GM12878 (cell line): ENCODE data around the gene TMEM94. TPM values are rescaled to one million over a fixed set of nuclear protein-coding genes. Genes with fewer than 3 reads are reported as not detected.

Experiments
- ATAC-seq: fragments of 200-7000 bp; cut with Tn5 transposase; 3 replicates; pipeline ENCODE4 v1.9.1; 2020; ENCODE audit warnings: mild to moderate bottlenecking, moderate library complexity
- BruUV-seq: library from RNA; stranded (reverse); fragments of 400-500 nt; replicated peaks from 2 replicates; lab custom pipeline; 2021; lab: Mats Ljungman, UMichigan
- CTCF ChIA-PET: fragments of 300-600 bp; sonication (Branson Sonifier 250); formaldehyde crosslinking; extraction: SDS; loops from one replicate; lab custom pipeline; 2021; ENCODE audit warnings: inconsistent platforms; lab: Yijun Ruan, JAX
- POLR2A ChIA-PET: fragments of 350-600 bp; formaldehyde crosslinking; extraction: SDS; loops from one replicate; lab custom pipeline; 2021; ENCODE audit warnings: inconsistent platforms; lab: Charles Lee
- RAD21 ChIA-PET: fragments of 300-600 bp; sonication (Branson Sonifier 250); formaldehyde crosslinking; loops from one replicate; lab custom pipeline; 2023; ENCODE audit warnings: antibody characterized with exemption; ENCODE audit not compliant: unreplicated experiment; lab: Charles Lee
- SMC1A ChIA-PET: fragments of 300-600 bp; sonication (Branson Sonifier 250); formaldehyde crosslinking; loops from one replicate; lab custom pipeline; 2023; ENCODE audit not compliant: unreplicated experiment, uncharacterized antibody; lab: Charles Lee
- DNase-seq: peaks from one replicate; pipeline ENCODE4 v3.0.0-alpha.2; 2011; ENCODE audit warnings: low read depth, low spot score
- FAIRE-seq: peaks from 3 replicates; lab custom pipeline; 2011; peaks lifted over from hg19 to GRCh38; lab: Jason Lieb, UNC
- H2AFZ ChIP-seq: 2 replicates; pipeline ENCODE4 v1.6.0; 2011; ENCODE audit warnings: low read depth, low read length, control low read depth; ENCODE audit not compliant: control insufficient read depth
- H3K27ac ChIP-seq: 2 replicates; pipeline ENCODE4 v1.5.1; 2011; ENCODE audit warnings: control low read depth; ENCODE audit not compliant: control insufficient read depth, insufficient read depth
- H3K27me3 ChIP-seq, 2 experiments: replicated peaks in 1 of 2; 2 replicates each; pipeline versions ENCODE4 v1.6.0 to v1.6.1; 2011; ENCODE audit warnings: low read length in 1 of 2; ENCODE audit not compliant: control insufficient read depth in 2 of 2, insufficient read depth in 2 of 2
- H3K36me3 ChIP-seq, 2 experiments: 2 replicates each; pipeline ENCODE4 v1.5.1; 2011; ENCODE audit warnings: low read length in 1 of 2; ENCODE audit not compliant: control insufficient read depth in 2 of 2, insufficient read depth in 2 of 2
- H3K4me1 ChIP-seq: 2 replicates; pipeline ENCODE4 v1.6.1; 2011; ENCODE audit warnings: mild to moderate bottlenecking, low read length, moderate library complexity, mixed read lengths; ENCODE audit not compliant: control insufficient read depth, insufficient read depth
- H3K4me2 ChIP-seq: 2 replicates; pipeline ENCODE4 v1.6.0; 2011; ENCODE audit warnings: control low read depth; ENCODE audit not compliant: control insufficient read depth, insufficient read depth
- H3K4me3 ChIP-seq: fragments of 200-600 bp; sonication (generic); 2 replicates; pipeline ENCODE4 v1.5.1; 2016
- H3K79me2 ChIP-seq: 2 replicates; pipeline ENCODE4 v1.6.0; 2011; ENCODE audit warnings: low read length; ENCODE audit not compliant: control insufficient read depth, insufficient read depth
- H3K9ac ChIP-seq: 2 replicates; pipeline ENCODE4 v1.8.0; 2011; ENCODE audit warnings: low read length, control low read depth, mixed read lengths; ENCODE audit not compliant: control insufficient read depth, insufficient read depth
- H3K9me3 ChIP-seq: replicated peaks from 3 replicates; pipeline ENCODE4 v1.5.1; 2011; ENCODE audit warnings: mild to moderate bottlenecking, low read length; ENCODE audit not compliant: control insufficient read depth, insufficient read depth
- H4K20me1 ChIP-seq: 2 replicates; pipeline ENCODE4 v1.6.0; 2011; ENCODE audit not compliant: control insufficient read depth, insufficient read depth
- BCL11A ChIP-seq: IDR thresholded peaks from 2 replicates; pipeline ENCODE4 v1.6.1; 2011; ENCODE audit warnings: low read depth, low read length
- BMI1 ChIP-seq: fragments of 450-650 bp; IDR thresholded peaks from 2 replicates; pipeline ENCODE4 v1.6.1; 2016; ENCODE audit warnings: mild to moderate bottlenecking, moderate library complexity, borderline replicate concordance
- EZH2 ChIP-seq: IDR thresholded peaks from 2 replicates; pipeline ENCODE4 v1.6.1; 2012; ENCODE audit warnings: low read depth, mild to moderate bottlenecking, control low read depth, inconsistent platforms, low read length, borderline replicate concordance; ENCODE audit not compliant: control insufficient read depth
- HCFC1 ChIP-seq: fragments of 150-350 bp; IDR thresholded peaks from 2 replicates; pipeline ENCODE4 v1.6.1; 2014; ENCODE audit warnings: low read length
- JUND ChIP-seq: IDR thresholded peaks from 2 replicates; pipeline ENCODE4 v1.6.1; 2012; ENCODE audit warnings: low read depth, mild to moderate bottlenecking, low read length, improper control_type of control experiment, moderate library complexity
- NR2C2 ChIP-seq: IDR thresholded peaks from 2 replicates; pipeline ENCODE4 v1.6.1; 2011; ENCODE audit warnings: borderline replicate concordance, low read depth; ENCODE audit not compliant: control insufficient read depth, insufficient read length
- POLR2A ChIP-seq: IDR thresholded peaks from 2 replicates; pipeline ENCODE4 v1.6.1; 2011; ENCODE audit warnings: low read depth, mild to moderate bottlenecking, low read length
- RAD21 ChIP-seq: IDR thresholded peaks from 2 replicates; pipeline ENCODE4 v1.6.1; 2011; ENCODE audit warnings: mild to moderate bottlenecking, low read depth, low read length, moderate library complexity; ENCODE audit not compliant: insufficient read depth
- RFX5 ChIP-seq: IDR thresholded peaks from 2 replicates; pipeline ENCODE4 v1.6.1; 2011; ENCODE audit warnings: low read depth, low read length, improper control_type of control experiment
- SUPT20H ChIP-seq: IDR thresholded peaks from 2 replicates; pipeline ENCODE4 v1.6.1; 2011; ENCODE audit warnings: low read depth, mild to moderate bottlenecking, low read length, moderate library complexity, borderline replicate concordance; ENCODE audit not compliant: control insufficient read depth
- TCF3 ChIP-seq: IDR thresholded peaks from 2 replicates; pipeline ENCODE4 v1.6.1; 2012; ENCODE audit warnings: low read depth, mild to moderate bottlenecking, low read length, borderline replicate concordance; ENCODE audit not compliant: insufficient read depth
- TCF7 ChIP-seq: IDR thresholded peaks from 2 replicates; pipeline ENCODE4 v1.6.1; 2014; ENCODE audit warnings: antibody characterized with exemption, borderline replicate concordance
- YY1 ChIP-seq: IDR thresholded peaks from 2 replicates; pipeline ENCODE4 v1.6.1; 2011; ENCODE audit warnings: low read depth, mild to moderate bottlenecking, low read length
- ZBTB40 ChIP-seq: fragments of 450-650 bp; IDR thresholded peaks from 2 replicates; pipeline ENCODE4 v1.6.1; 2016; ENCODE audit warnings: mild to moderate bottlenecking, moderate library complexity, borderline replicate concordance
- ZNF217 ChIP-seq: fragments of 450-650 bp; IDR thresholded peaks from 2 replicates; pipeline ENCODE4 v1.6.1; 2017; ENCODE audit warnings: antibody characterized with exemption, mild to moderate bottlenecking
- WGBS: methylation state at CpG from one replicate; pipeline ENCODE4 v1.1.6; 2016; ENCODE audit warnings: low lambda C conversion rate; ENCODE audit not compliant: insufficient replicate concordance, insufficient coverage; ENCODE audit errors: missing lambda C conversion rate; 5-methylcytosine and 5-hydroxymethylcytosine counted together
- in situ Hi-C: fragments of 300-500 bp; cut with MboI; formaldehyde crosslinking; loops from 9 replicates; pipeline ENCODE4 v1.14.3; 2018; ENCODE audit warnings: mixed read lengths
- intact Hi-C: fragments of 100-400 bp; cut with micrococcal nuclease; formaldehyde crosslinking; loops from one replicate; pipeline ENCODE4 v1.14.2; 2022; ENCODE audit not compliant: unreplicated experiment
- polyA plus RNA-seq, 11 experiments: library from polyadenylated mRNA; depleted of rRNA in 4 of 11; unstranded in 6 of 11; stranded (reverse) in 5 of 11; fragments of >200 nt; fragmentation: Nextera tagmentation in 4 of 11; fragmentation: Illumina TruSeq in 1 of 11; extraction: Ambion mirVana in 4 of 11; extraction: Trizol in 1 of 11; gene quantifications; 1 replicate in 1 of 11; 2 replicates in 10 of 11; pipeline versions ENCODE4 v1.2.1 to v1.2.3, GENCODE V29; 2011 to 2016; ENCODE audit warnings: inconsistent platforms in 2 of 11, missing spikeins in 2 of 11, low read depth in 1 of 11
- total RNA-seq, 4 experiments: library from RNA; depleted of rRNA in 3 of 4; stranded (reverse); fragments of >200 nt in 3 of 4; fragmentation: Illumina TruSeq in 1 of 4; extraction: Trizol in 1 of 4; gene quantifications; 2 replicates each; pipeline versions ENCODE4 v1.2.1 to v1.2.3, GENCODE V29; 2013 to 2021
- TF ChIP-seq, protein P1 (sequence below): IDR thresholded peaks from 2 replicates; pipeline ENCODE4 v1.6.1; 2011; ENCODE audit warnings: mild to moderate bottlenecking, low read depth, low read length, moderate library complexity; ENCODE audit not compliant: insufficient replicate concordance

The TMEM94 gene
- total and polyA plus RNA-seq, 10 of the 15 experiments (the other 5 are each of a cell fraction or from before 2014, with no cell fraction given), result 0.31 to 70.7 (median 24.4) TPM

- no peaks in the 10 kb centered on the region for H3K9me3 ChIP-seq
- peaks cover 4 to 9% of the 10 kb centered on the region in 2 experiments; a peak in 3 of 4 replicates for H3K36me3 ChIP-seq
- intact Hi-C loops, result no loop called here
- H3K4me3 ChIP-seq, result no peak overlapping the region
- TF ChIP-seq JUND (no peak), HCFC1 (no peak), ZNF217 (no peak), SUPT20H (no peak), BCL11A (no peak), POLR2A (no peak), ZBTB40 (no peak), RFX5 (no peak), YY1 (no peak), TCF7 (no peak), EZH2 (no peak), TCF3 (no peak), RAD21 (no peak), BMI1 (no peak), NR2C2 (no peak)
- TF ChIP-seq, protein P1, sequence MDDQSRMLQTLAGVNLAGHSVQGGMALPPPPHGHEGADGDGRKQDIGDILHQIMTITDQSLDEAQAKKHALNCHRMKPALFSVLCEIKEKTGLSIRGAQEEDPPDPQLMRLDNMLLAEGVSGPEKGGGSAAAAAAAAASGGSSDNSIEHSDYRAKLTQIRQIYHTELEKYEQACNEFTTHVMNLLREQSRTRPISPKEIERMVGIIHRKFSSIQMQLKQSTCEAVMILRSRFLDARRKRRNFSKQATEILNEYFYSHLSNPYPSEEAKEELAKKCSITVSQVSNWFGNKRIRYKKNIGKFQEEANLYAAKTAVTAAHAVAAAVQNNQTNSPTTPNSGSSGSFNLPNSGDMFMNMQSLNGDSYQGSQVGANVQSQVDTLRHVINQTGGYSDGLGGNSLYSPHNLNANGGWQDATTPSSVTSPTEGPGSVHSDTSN, result no peak
- ChIA-PET CTCF (interaction anchor here (0.7 kb wide), 1 partner anchor 12 kb away, joined by 3 read pairs; no protein-coding TSS in a partner anchor), RAD21 (no interaction called here), POLR2A (no interaction called here), SMC1A (no interaction called here)
- DNase-seq (no peak), ATAC-seq (no peak), FAIRE-seq (no peak)
- in situ Hi-C loops, result no loop called here
- WGBS, result 89% methylated on average over 8 of the region's 8 CpGs
- no peaks in the 10 kb centered on the region for H3K27me3 ChIP-seq
- H3K4me1 ChIP-seq, result no peaks in the 10 kb centered on the region
- H3K79me2 ChIP-seq, result no peaks in the 10 kb centered on the region
- no peak overlapping the region for H3K27ac ChIP-seq
- no peak overlapping the region for H2AFZ ChIP-seq
- H3K4me2 ChIP-seq, result no peak overlapping the region
- BruUV-seq, result no TSS peak
- H4K20me1 ChIP-seq, result no peaks in the 10 kb centered on the region
- H3K9ac ChIP-seq, result no peak overlapping the region
Measured at GRCh38 chr17:75468291-75468754, 11.9 kb downstream of the TMEM94 start.
